NCI-H1694 (cell line): ENCODE data around the gene PEMT.
"Not testable (repeated sequence)": the region's sequence is repeated elsewhere in the genome, so short reads cannot be mapped to it uniquely, and the experiment has no call there.

Source experiments
- DNase-seq: peaks from one replicate; lab custom pipeline; 2025; lab: John Stamatoyannopoulos, UW

The PEMT gene

GRCh38 chr17:17591355-17592298 is at the start of gene PEMT:
TSS of gene PEMT (minus strand) at chr17:17591708. CDS start at chr17:17591626, 82 bp downstream.
- DNase-seq, result peak; percentile 96

- not testable (repeated sequence) for DNase-seq
Measured at GRCh38 chr17:17639661-17640270, 48.3 kb upstream of the PEMT start.

GRCh38 chr17:17638467-17638866 is 47.0 kb upstream of the PEMT start:
- no peak for DNase-seq

- no peak for DNase-seq
Measured at GRCh38 chr17:17636272-17636885, 44.9 kb upstream of the PEMT start.

GRCh38 chr17:17635537-17636271 is 44.2 kb upstream of the PEMT start:
- DNase-seq, result not testable (repeated sequence)

GRCh38 chr17:17635126-17635525 is 43.6 kb upstream of the PEMT start:
- peak; percentile 15 for DNase-seq

- no peak for DNase-seq
Measured at GRCh38 chr17:17633310-17633709, 41.8 kb upstream of the PEMT start.

GRCh38 chr17:17632690-17633089 is 41.2 kb upstream of the PEMT start:
- not testable (repeated sequence) for DNase-seq

- no peak for DNase-seq
Measured at GRCh38 chr17:17628388-17629008, 37.0 kb upstream of the PEMT start.

- DNase-seq, result no peak
Measured at GRCh38 chr17:17626840-17627239, 35.3 kb upstream of the PEMT start.

- DNase-seq, result no peak
Measured at GRCh38 chr17:17626151-17626805, 34.8 kb upstream of the PEMT start.

- DNase-seq, result no peak
Measured at GRCh38 chr17:17624741-17625140, 33.2 kb upstream of the PEMT start.

GRCh38 chr17:17623904-17624303 is 32.4 kb upstream of the PEMT start:
- no peak for DNase-seq

GRCh38 chr17:17621254-17621653 is 29.7 kb upstream of the PEMT start:
- no peak for DNase-seq

- peak; percentile 88 for DNase-seq
Measured at GRCh38 chr17:17613708-17614114, 22.2 kb upstream of the PEMT start.

GRCh38 chr17:17612085-17613022 is 20.8 kb upstream of the PEMT start:
- DNase-seq, result no peak

GRCh38 chr17:17609121-17609520 is 17.6 kb upstream of the PEMT start:
- no peak for DNase-seq

GRCh38 chr17:17606416-17607000 is 15.0 kb upstream of the PEMT start:
- peak; percentile 56 for DNase-seq

GRCh38 chr17:17605729-17606088 is 14.2 kb upstream of the PEMT start:
- DNase-seq, result no peak
